GM06990 (cell line): Measurements from ENCODE around the gene AFF4.
A peak's percentile ranks its signal among the peaks of the same experiment; 100 is the strongest.

Source experiments
- DNase-seq: peaks from one replicate; pipeline ENCODE4 v3.0.0-alpha.2; 2011; ENCODE audit not compliant: insufficient read length; ENCODE audit errors: extremely low read depth
- H3K27me3 ChIP-seq: replicated peaks from 2 replicates; pipeline ENCODE4 v1.6.0; 2011; ENCODE audit warnings: low read length; ENCODE audit not compliant: control insufficient read depth, insufficient read depth
- H3K36me3 ChIP-seq: 2 replicates; pipeline ENCODE4 v1.5.1; 2011; ENCODE audit warnings: low read length; ENCODE audit not compliant: control insufficient read depth, insufficient read depth
- H3K4me3 ChIP-seq: replicated peaks from 2 replicates; pipeline ENCODE4 v1.5.1; 2011; ENCODE audit warnings: low read depth, mild to moderate bottlenecking, control low read depth, low read length
- CTCF ChIP-seq: IDR thresholded peaks from 2 replicates; pipeline ENCODE4 v1.5.1; 2011; ENCODE audit warnings: low read length, control low read depth, mild to moderate bottlenecking, inconsistent platforms; ENCODE audit not compliant: insufficient read depth, poor library complexity, severe bottlenecking

AFF4 gene

GRCh38 chr5:132927355-132928061 lies 35.9 kb downstream of the AFF4 start:
- no peak overlapping the region for H3K4me3 ChIP-seq
- H3K27me3 ChIP-seq = no peaks in the 10 kb centered on the region
- no peak for TF ChIP-seq CTCF
- DNase-seq = no peak
- peaks cover 5% of the 10 kb centered on the region for H3K36me3 ChIP-seq

DNA sequence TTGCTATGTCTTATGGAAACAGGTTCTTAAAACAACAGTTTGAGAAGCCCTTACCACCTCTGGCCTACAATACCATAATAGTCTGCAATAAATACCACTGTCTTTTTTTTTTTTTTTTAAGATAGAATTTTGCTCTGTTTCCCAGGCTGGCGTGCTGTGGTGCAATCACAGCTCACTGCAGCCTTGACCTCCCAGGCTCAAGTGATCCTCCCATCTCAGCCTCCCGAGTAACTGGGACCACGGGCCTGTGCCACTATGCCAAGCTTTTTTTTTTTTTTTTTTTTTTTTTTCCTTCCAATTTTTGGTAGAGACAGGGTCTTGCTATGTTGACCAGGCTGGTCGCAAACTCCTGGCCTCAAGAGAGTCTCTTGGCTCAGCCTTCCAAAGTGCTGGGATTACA lies 37.0 kb downstream of the AFF4 start:
- H3K4me3 ChIP-seq = no peak overlapping the region
- DNase-seq = no peak
- TF ChIP-seq CTCF = no peak
- peaks cover 3% of the 10 kb centered on the region for H3K36me3 ChIP-seq
- H3K27me3 ChIP-seq = no peaks in the 10 kb centered on the region

- H3K36me3 ChIP-seq = peaks cover 5% of the 10 kb centered on the region
- no peak overlapping the region for H3K4me3 ChIP-seq
- DNase-seq = no peak
- no peak for TF ChIP-seq CTCF
- H3K27me3 ChIP-seq = no peaks in the 10 kb centered on the region
These were observed 47.3 kb downstream of the AFF4 start for GRCh38 chr5:132916086-132916485.

GRCh38 chr5:132915681-132916080 lies 47.8 kb downstream of the AFF4 start:
- peak; percentile 18 for DNase-seq
- Histone ChIP-seq H3K36me3 (peaks cover 5% of the 10 kb centered on the region), H3K27me3 (no peaks in the 10 kb centered on the region), H3K4me3 (no peak overlapping the region)
- no peak for TF ChIP-seq CTCF

GRCh38 chr5:132909702-132910101 lies 53.7 kb downstream of the AFF4 start:
- Histone ChIP-seq H3K27me3 (no peaks in the 10 kb centered on the region), H3K36me3 (peaks cover 4% of the 10 kb centered on the region), H3K4me3 (no peak overlapping the region)
- no peak for TF ChIP-seq CTCF
- DNase-seq = no peak

- no peak for DNase-seq
- Histone ChIP-seq H3K27me3 (no peaks in the 10 kb centered on the region), H3K4me3 (no peak overlapping the region), H3K36me3 (peaks cover under 1% of the 10 kb centered on the region)
- TF ChIP-seq CTCF = no peak
These were observed 56.3 kb downstream of the AFF4 start for GRCh38 chr5:132907161-132907560.
